ENCODE results near the gene IFRD2.
"Not testable (repeated sequence)": the region's sequence is repeated elsewhere in the genome, so short reads cannot be mapped to it uniquely, and the experiment has no call there.

Gene IFRD2

GRCh38 chr3:50278123-50278879, 13.9 kb downstream of the IFRD2 start:
- no peak for DNase-seq

GRCh38 chr3:50276762-50277101, 15.5 kb downstream of the IFRD2 start:
- DNase-seq = no peak

GRCh38 chr3:50275996-50276761, 16.1 kb downstream of the IFRD2 start:
- DNase-seq = no peak

- no peak for DNase-seq
Measured at GRCh38 chr3:50275141-50275995, 16.9 kb downstream of the IFRD2 start.

- DNase-seq = peak; percentile 54
Measured at GRCh38 chr3:50274371-50275104, 17.7 kb downstream of the IFRD2 start.

GRCh38 chr3:50273689-50274065, 18.6 kb downstream of the IFRD2 start:
- no peak for DNase-seq

GRCh38 chr3:50272911-50273688, 19.1 kb downstream of the IFRD2 start:
- peak; percentile 62 for DNase-seq

GRCh38 chr3:50272538-50272910, 19.7 kb downstream of the IFRD2 start:
- DNase-seq = not testable (repeated sequence)

- no peak for DNase-seq
Measured at GRCh38 chr3:50271314-50271936, 20.8 kb downstream of the IFRD2 start.

- no peak for DNase-seq
Measured at GRCh38 chr3:50270422-50271224, 21.6 kb downstream of the IFRD2 start.

GRCh38 chr3:50269977-50270413, 22.2 kb downstream of the IFRD2 start:
- no peak for DNase-seq

GRCh38 chr3:50269460-50269859, 22.8 kb downstream of the IFRD2 start:
- DNase-seq = no peak

- no peak for DNase-seq
Measured at GRCh38 chr3:50268703-50269451, 23.4 kb downstream of the IFRD2 start, which contains the start of gene SEMA3B. SEMA3B (plus strand) TSS chr3:50269147; CDS start chr3:50269241, 94 bp downstream.

- DNase-seq = no peak
Measured at GRCh38 chr3:50268276-50268675, 24.0 kb downstream of the IFRD2 start.

GRCh38 chr3:50267280-50267913, 24.8 kb downstream of the IFRD2 start:
- no peak for DNase-seq

GRCh38 chr3:50266836-50267235, 25.4 kb downstream of the IFRD2 start:
- no peak for DNase-seq

- DNase-seq = no peak
Measured at GRCh38 chr3:50266017-50266416, 26.2 kb downstream of the IFRD2 start.

GRCh38 chr3:50265571-50265970, 26.7 kb downstream of the IFRD2 start:
- no peak for DNase-seq

- no peak for DNase-seq
Measured at GRCh38 chr3:50264964-50265485, 27.2 kb downstream of the IFRD2 start.

All from fibroblast of skin of right biceps (primary cell).